GM12801 (cell line): Measurements from ENCODE around the gene EFHB.

ENCODE experiments used
- CTCF ChIP-seq: IDR thresholded peaks from one replicate; pipeline ENCODE4 v1.5.1; 2011; ENCODE audit warnings: control low read depth; ENCODE audit not compliant: insufficient read length; ENCODE audit errors: extremely low read depth

Gene EFHB

DNA sequence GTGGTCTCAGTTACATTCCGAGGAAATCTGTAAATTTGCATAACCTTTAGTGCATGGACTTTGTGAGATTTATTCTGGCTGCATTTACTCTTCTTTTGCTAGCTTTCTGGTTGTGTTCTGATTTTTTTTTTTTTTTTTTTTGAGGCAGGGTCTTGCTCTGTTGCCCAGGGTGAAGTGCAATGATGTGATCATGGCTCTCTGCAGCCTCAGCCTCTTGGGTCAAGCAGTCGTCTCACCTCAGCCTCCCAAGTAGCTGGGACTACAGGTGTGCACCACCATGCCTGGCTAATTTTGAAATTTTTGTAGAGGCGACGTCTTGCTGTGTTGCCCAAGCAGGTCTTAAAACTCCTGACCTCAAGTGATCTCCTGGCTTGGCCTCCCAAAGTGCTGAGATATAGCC, 25.5 kb upstream of the EFHB start:
- TF ChIP-seq CTCF = no peak

- no peak for TF ChIP-seq CTCF
Observed at GRCh38 chr3:19954676-19955075, 20.7 kb upstream of the EFHB start.

GRCh38 chr3:19950316-19950715, 16.3 kb upstream of the EFHB start:
- no peak for TF ChIP-seq CTCF

DNA sequence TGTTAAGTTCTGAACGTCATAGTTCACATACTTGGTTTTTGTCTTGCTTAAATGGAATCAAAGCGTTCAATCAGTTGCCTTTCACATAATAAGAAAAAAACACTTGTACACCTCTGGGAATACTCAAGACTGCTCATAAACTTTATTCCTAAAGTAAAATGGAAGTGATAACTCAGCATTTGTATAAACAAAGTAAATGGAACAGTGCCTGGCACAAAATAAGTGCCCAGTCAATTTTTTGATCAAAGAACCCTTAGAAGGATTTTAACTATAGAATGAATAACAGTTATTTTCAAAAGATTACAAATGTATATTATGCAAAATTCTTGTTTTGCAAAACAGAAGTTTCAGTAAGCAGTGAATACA, 14.2 kb upstream of the EFHB start:
- no peak for TF ChIP-seq CTCF

- no peak for TF ChIP-seq CTCF
Observed at GRCh38 chr3:19947549-19948225, 13.7 kb upstream of the EFHB start.

DNA sequence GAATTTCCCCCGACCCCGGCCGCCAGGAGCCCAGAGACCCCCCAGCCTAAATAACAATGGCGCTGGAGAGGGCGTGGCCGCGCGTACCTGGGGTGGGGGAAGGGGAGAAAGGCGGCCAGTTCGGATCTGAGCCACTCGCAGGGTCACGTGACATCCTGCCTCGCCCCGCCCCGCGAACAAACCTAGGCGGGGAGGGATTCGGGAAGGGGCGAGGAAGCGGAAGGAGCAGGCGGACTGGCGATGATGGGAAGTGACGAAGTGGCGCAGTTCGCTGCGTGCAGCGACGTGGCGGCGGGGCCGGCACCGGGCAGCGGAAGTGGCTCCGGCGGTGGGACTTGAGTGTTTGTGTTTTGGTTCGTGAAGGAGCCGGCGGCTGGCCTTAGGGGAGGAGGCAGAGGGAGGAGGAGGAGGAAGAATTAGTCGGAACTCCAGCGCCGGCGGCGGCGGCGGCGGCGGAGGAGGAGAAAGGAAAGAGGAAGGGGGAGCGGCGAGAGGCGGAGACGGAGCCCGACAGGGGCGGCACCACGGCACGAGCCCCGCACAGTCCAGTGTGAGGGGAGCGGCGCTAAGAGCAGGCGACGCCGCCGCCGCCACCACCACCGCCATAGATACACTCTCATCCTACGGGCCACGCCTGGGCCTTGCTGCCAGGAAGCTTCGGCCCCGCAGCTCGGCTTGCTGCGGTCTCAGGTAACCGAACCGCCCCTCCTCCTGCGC, 13.0 kb upstream of the EFHB start, which contains the start of gene RAB5A:
TSS of gene RAB5A (plus strand) at position 266 of the 717 bp plus-strand sequence. CDS start 3,802 bp downstream, outside the sequence.
- TF ChIP-seq CTCF = no peak

- TF ChIP-seq CTCF = no peak
Observed at GRCh38 chr3:19945969-19946831, 12.2 kb upstream of the EFHB start.
